Kidney (tissue), 14 donors: Measurements from ENCODE around the gene TBC1D1. TPM values are rescaled to one million over a fixed set of nuclear protein-coding genes. Genes with fewer than 3 reads are reported as not detected.

Experiments
- DNase-seq, 5 donors: peaks; one replicate each; pipeline ENCODE4 v3.0.0-alpha.2; 2013 to 2020
- FAIRE-seq: peaks from 2 replicates; lab custom pipeline; 2012; peaks lifted over from hg19 to GRCh38; lab: Jason Lieb, UNC
- H3K27ac ChIP-seq, 2 donors: one replicate each; pipeline ENCODE4 v1.7.0; 2013; ENCODE audit warnings: low read depth in 2 of 2, low read length in 2 of 2, inconsistent platforms in 1 of 2
- H3K27me3 ChIP-seq: one replicate; pipeline ENCODE4 v1.7.1; 2013; ENCODE audit warnings: low read length, inconsistent platforms; ENCODE audit not compliant: control insufficient read depth, insufficient read depth
- H3K36me3 ChIP-seq, 3 donors: one replicate each; pipeline versions ENCODE4 v1.7.0 to v1.7.1; 2013; ENCODE audit warnings: low read length in 3 of 3, control low read depth in 1 of 3, inconsistent platforms in 1 of 3; ENCODE audit not compliant: insufficient read depth in 3 of 3, control insufficient read depth in 2 of 3
- H3K4me1 ChIP-seq, 3 donors: one replicate each; pipeline versions ENCODE4 v1.7.0 to v1.7.1; 2013; ENCODE audit warnings: low read length in 3 of 3, inconsistent platforms in 1 of 3, low read depth in 1 of 3; ENCODE audit not compliant: control insufficient read depth in 2 of 3, insufficient read depth in 2 of 3
- H3K4me3 ChIP-seq, 3 donors: one replicate each; pipeline versions ENCODE4 v1.7.0 to v1.8.1; 2013; ENCODE audit warnings: low read length in 3 of 3, control low read depth in 1 of 3, inconsistent platforms in 1 of 3
- H3K9ac ChIP-seq, 3 donors: one replicate each; pipeline versions ENCODE4 v1.7.0 to v1.7.1; 2013; ENCODE audit warnings: low read length in 3 of 3, control low read depth in 1 of 3, inconsistent platforms in 1 of 3
- H3K9me3 ChIP-seq, 3 donors: one replicate each; pipeline versions ENCODE4 v1.7.0 to v1.7.1; 2013; ENCODE audit warnings: low read length in 3 of 3, control low read depth in 1 of 3, inconsistent platforms in 1 of 3; ENCODE audit not compliant: control insufficient read depth in 2 of 3, insufficient read depth in 1 of 3
- CTCF ChIP-seq: IDR thresholded peaks from 3 replicates; pipeline ENCODE4 v1.5.1; 2012; ENCODE audit warnings: mild to moderate bottlenecking, moderate library complexity, borderline replicate concordance; ENCODE audit not compliant: insufficient read depth; ENCODE audit errors: extremely low read depth
- intact Hi-C: fragments of 100-400 bp; cut with DNase I; formaldehyde crosslinking; loops from one replicate; pipeline ENCODE4 v1.11.1; 2022
- polyA plus RNA-seq: library from polyadenylated mRNA; stranded (reverse); fragments of 350-450 nt; fragmentation: Illumina TruSeq; extraction: RNeasy Lipid Tissue Mini Kit (QIAGEN cat#74804); gene quantifications from one replicate; pipeline ENCODE4 v1.2.3, GENCODE V29; 2014; ENCODE audit warnings: low read depth, low replicate concordance; ENCODE audit not compliant: insufficient read depth
- total RNA-seq: library from RNA; stranded (reverse); fragmentation: NEBNext Ultra II Directional; extraction: Animal tissue kit (Norgen Biotek cat#: 25700); gene quantifications from one replicate; pipeline ENCODE4 v1.2.1, GENCODE V29; 2021
- donor health status: control.
- donor health status: control.
- donor health status: control.
- donor health status: control.
- donor health status: control.
- donor health status: DM: yes; HTN: yes; CAD: no.
- donor health status: Normal renal cell carcinoma (clear cell type).

TBC1D1 gene
- total and polyA plus RNA-seq, 2 donors from 2014 or later, result 170 to 182 TPM

GRCh38 chr4:38177641-38178391 lies 286.9 kb downstream of the TBC1D1 start:
- H3K27me3 ChIP-seq, result no peaks in the 10 kb centered on the region
- no peak overlapping the region for H3K4me3 ChIP-seq
- H3K9me3 ChIP-seq, result no peaks in the 10 kb centered on the region
- intact Hi-C loops, result no loop called here
- H3K27ac ChIP-seq, result no peak overlapping the region
- FAIRE-seq, result no peak
- TF ChIP-seq CTCF, result no peak
- no peak overlapping the region for H3K9ac ChIP-seq
- DNase-seq, result peak in 1 of 5 donors; percentile 80
- no peaks in the 10 kb centered on the region for H3K36me3 ChIP-seq
- H3K4me1 ChIP-seq, result peaks cover 0 to 3% (median 0%) of the 10 kb centered on the region in 3 donors

- FAIRE-seq, result no peak
- no peaks in the 10 kb centered on the region for H3K27me3 ChIP-seq
- no peaks in the 10 kb centered on the region for H3K9me3 ChIP-seq
- H3K4me3 ChIP-seq, result no peak overlapping the region
- intact Hi-C loops, result no loop called here
- peaks cover 0 to 3% (median 0%) of the 10 kb centered on the region in 3 donors for H3K4me1 ChIP-seq
- no peak overlapping the region for H3K9ac ChIP-seq
- no peak for DNase-seq
- no peak overlapping the region for H3K27ac ChIP-seq
- no peak for TF ChIP-seq CTCF
- no peaks in the 10 kb centered on the region for H3K36me3 ChIP-seq
Observed at GRCh38 chr4:38178392-38178995, 287.6 kb downstream of the TBC1D1 start.

GRCh38 chr4:38179690-38180377 lies 288.9 kb downstream of the TBC1D1 start:
- no peaks in the 10 kb centered on the region for H3K27me3 ChIP-seq
- H3K27ac ChIP-seq, result no peak overlapping the region
- no peaks in the 10 kb centered on the region for H3K36me3 ChIP-seq
- no peaks in the 10 kb centered on the region for H3K9me3 ChIP-seq
- DNase-seq (peak; percentile 78 to 94 (median 91)), FAIRE-seq (no peak)
- no peak overlapping the region for H3K9ac ChIP-seq
- peaks cover 0 to 3% (median 0%) of the 10 kb centered on the region in 3 donors for H3K4me1 ChIP-seq
- intact Hi-C loops, result loop anchor here (2.0 kb wide), 1 partner anchor 551 kb away; no protein-coding TSS in a partner anchor
- H3K4me3 ChIP-seq, result no peak overlapping the region
- peak; percentile 98 for TF ChIP-seq CTCF
